GM21367 (cell line): ENCODE measurements around the gene ATP6V1B1.
"Not testable (repeated sequence)": the region's sequence is repeated elsewhere in the genome, so short reads cannot be mapped to it uniquely, and the experiment has no call there.

Experiments
- ATAC-seq: cut with Tn5 transposase; IDR thresholded peaks from one replicate; pipeline ENCODE4 v1.9.1; 2021; ENCODE audit not compliant: unreplicated experiment

ATP6V1B1 gene

DNA sequence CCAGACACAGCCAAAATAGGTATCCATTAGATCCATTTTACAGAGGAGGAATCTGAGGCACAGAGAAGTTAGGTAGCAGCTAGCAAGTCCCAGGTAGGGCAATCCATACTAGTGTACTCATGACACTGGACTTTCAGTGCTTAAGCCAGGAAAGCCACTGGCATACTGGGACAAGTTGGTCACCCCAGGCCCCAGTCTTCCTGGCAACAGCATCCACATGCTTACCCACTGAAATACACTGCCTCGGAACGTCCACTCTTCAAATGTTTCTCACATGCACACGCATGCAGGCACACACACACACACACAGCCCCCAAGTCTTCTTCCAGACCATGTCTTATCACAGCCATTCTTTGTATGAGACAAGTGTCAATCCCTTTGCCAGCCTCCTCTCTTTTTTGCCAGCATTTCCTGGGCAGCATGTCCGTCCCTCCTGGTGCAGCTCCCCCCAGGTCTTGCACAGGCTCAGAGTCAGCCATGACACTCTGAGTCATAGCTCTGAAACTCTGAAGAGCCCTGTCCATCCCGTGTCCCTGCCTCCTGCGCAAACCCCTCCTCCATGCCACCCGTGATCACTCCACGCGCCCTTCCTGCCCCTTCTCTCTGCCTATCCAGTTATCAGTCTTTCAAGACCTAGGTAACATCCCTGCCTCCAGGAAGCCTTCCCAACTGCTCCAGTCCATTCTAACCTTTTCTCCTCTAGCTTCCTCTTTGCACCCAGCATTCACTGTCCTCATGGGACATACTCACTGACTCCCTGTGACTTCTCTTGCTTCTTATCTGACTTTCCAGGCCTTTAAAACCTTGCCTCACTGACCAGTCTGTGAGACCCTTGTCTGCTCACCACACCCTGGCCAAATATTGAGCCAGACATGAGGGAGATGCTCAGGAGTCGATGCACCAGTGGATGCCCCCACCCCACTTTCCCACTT is 69.8 kb downstream of the ATP6V1B1 start:
- no peak for ATAC-seq

- ATAC-seq, result no peak
These were observed 70.6 kb downstream of the ATP6V1B1 start for GRCh38 chr2:71006323-71006722.

GRCh38 chr2:71006955-71007799 is 71.5 kb downstream of the ATP6V1B1 start:
- no peak for ATAC-seq

GRCh38 chr2:71008342-71008741 is 72.6 kb downstream of the ATP6V1B1 start:
- no peak for ATAC-seq

GRCh38 chr2:71011786-71012185 is 76.1 kb downstream of the ATP6V1B1 start:
- ATAC-seq, result not testable (repeated sequence)
